IMR-90 (cell line): ENCODE measurements around the gene RALGPS1. TPM values are rescaled to one million over a fixed set of nuclear protein-coding genes. Genes with fewer than 3 reads are reported as not detected.
A peak's percentile ranks its signal among the peaks of the same experiment; 100 is the strongest.

Source experiments
- ATAC-seq: fragments of 200-7000 bp; cut with Tn5 transposase; 2 replicates; pipeline ENCODE4 v1.9.1; 2020; ENCODE audit warnings: low read depth, mild to moderate bottlenecking, moderate library complexity
- BruUV-seq: library from RNA; stranded (reverse); fragments of 400-500 nt; replicated peaks from 2 replicates; lab custom pipeline; 2021; lab: Mats Ljungman, UMichigan
- CTCF ChIA-PET: fragments of 300-600 bp; formaldehyde crosslinking; extraction: SDS; loops from one replicate; lab custom pipeline; 2021; ENCODE audit warnings: antibody characterized with exemption; lab: Yijun Ruan, JAX
- POLR2A ChIA-PET: fragments of 300-600 bp; sonication (Branson Sonifier 250); formaldehyde crosslinking; loops from one replicate; lab custom pipeline; 2022; ENCODE audit warnings: antibody characterized with exemption; ENCODE audit not compliant: unreplicated experiment; lab: Charles Lee
- DNase-seq: peaks from one replicate; pipeline ENCODE4 v3.0.0; 2013
- H2AFZ ChIP-seq: replicated peaks from 2 replicates; pipeline ENCODE3; 2013; ENCODE audit warnings: low read length, mild to moderate bottlenecking; ENCODE audit not compliant: poor library complexity
- H2AK5ac ChIP-seq: 2 replicates; pipeline ENCODE4 v1.6.1; 2013; ENCODE audit warnings: low read depth, low read length, inconsistent platforms
- H2AK9ac ChIP-seq: replicated peaks from 2 replicates; pipeline ENCODE3; 2013; ENCODE audit warnings: mild to moderate bottlenecking, low read depth, low read length, moderate library complexity; ENCODE audit not compliant: poor library complexity
- H2BK120ac ChIP-seq: 2 replicates; pipeline ENCODE4 v1.6.1; 2013; ENCODE audit warnings: low read depth, low read length, inconsistent platforms
- H2BK15ac ChIP-seq: 3 replicates; pipeline ENCODE4 v1.6.1; 2013; ENCODE audit warnings: low read depth, low read length, inconsistent platforms
- H2BK20ac ChIP-seq: 2 replicates; pipeline ENCODE4 v1.6.1; 2013; ENCODE audit warnings: low read depth, mild to moderate bottlenecking, inconsistent platforms, low read length, moderate library complexity
- H2BK5ac ChIP-seq: 2 replicates; pipeline ENCODE4 v1.6.1; 2013; ENCODE audit warnings: mild to moderate bottlenecking, low read depth, low read length, inconsistent platforms; ENCODE audit not compliant: poor library complexity, severe bottlenecking
- H3K14ac ChIP-seq: replicated peaks from 2 replicates; pipeline ENCODE4 v1.6.1; 2013; ENCODE audit warnings: low read depth, low read length, inconsistent platforms
- H3K18ac ChIP-seq: 2 replicates; pipeline ENCODE4 v1.6.1; 2013; ENCODE audit warnings: low read depth, low read length, control low read depth
- H3K23ac ChIP-seq: 2 replicates; pipeline ENCODE4 v1.6.1; 2013; ENCODE audit warnings: low read depth, low read length, inconsistent platforms
- H3K27ac ChIP-seq: 2 replicates; pipeline ENCODE4 v1.5.1; 2013; ENCODE audit warnings: mild to moderate bottlenecking, control low read depth, low read length; ENCODE audit not compliant: insufficient read depth
- H3K27me3 ChIP-seq: 2 replicates; pipeline ENCODE4 v1.6.1; 2013; ENCODE audit warnings: low read length; ENCODE audit not compliant: control insufficient read depth, insufficient read depth
- H3K36me3 ChIP-seq: 2 replicates; pipeline ENCODE4 v1.6.1; 2013; ENCODE audit warnings: low read length, mixed read lengths; ENCODE audit not compliant: control insufficient read depth, insufficient read depth
- H3K4ac ChIP-seq: 2 replicates; pipeline ENCODE4 v1.6.1; 2013; ENCODE audit warnings: low read depth, low read length, inconsistent platforms
- H3K4me1 ChIP-seq: 2 replicates; pipeline ENCODE4 v1.6.1; 2013; ENCODE audit warnings: low read length, mixed read lengths; ENCODE audit not compliant: control insufficient read depth, insufficient read depth
- H3K4me2 ChIP-seq: 2 replicates; pipeline ENCODE4 v1.6.1; 2013; ENCODE audit warnings: low read depth, mild to moderate bottlenecking, control low read depth, low read length, moderate library complexity
- H3K4me3 ChIP-seq: 2 replicates; pipeline ENCODE4 v1.5.1; 2013; ENCODE audit warnings: low read depth, mild to moderate bottlenecking, control low read depth, low read length, moderate library complexity; ENCODE audit not compliant: insufficient read depth
- H3K56ac ChIP-seq: 2 replicates; pipeline ENCODE4 v1.6.1; 2013; ENCODE audit warnings: low read length, inconsistent platforms; ENCODE audit not compliant: insufficient read depth; ENCODE audit errors: extremely low read depth
- H3K79me1 ChIP-seq, 2 experiments: 2 replicates each; pipeline ENCODE4 v1.6.1; 2013; ENCODE audit warnings: low read length in 2 of 2, inconsistent platforms in 1 of 2, low read depth in 1 of 2
- H3K9ac ChIP-seq: 2 replicates; pipeline ENCODE4 v1.6.1; 2013; ENCODE audit warnings: low read depth, low read length, control low read depth
- H3K9me1 ChIP-seq: 2 replicates; pipeline ENCODE4 v1.6.1; 2013; ENCODE audit warnings: low read length, inconsistent platforms; ENCODE audit not compliant: insufficient read depth
- H3K9me3 ChIP-seq: 2 replicates; pipeline ENCODE4 v1.6.1; 2013; ENCODE audit warnings: low read length; ENCODE audit not compliant: control insufficient read depth, insufficient read depth
- H4K20me1 ChIP-seq: 2 replicates; pipeline ENCODE4 v1.6.1; 2013; ENCODE audit warnings: low read length, inconsistent platforms; ENCODE audit not compliant: insufficient read depth
- H4K5ac ChIP-seq: 2 replicates; pipeline ENCODE4 v1.6.1; 2013; ENCODE audit warnings: mild to moderate bottlenecking, low read depth, low read length, control low read depth
- H4K8ac ChIP-seq, 2 experiments: 2 replicates each; pipeline ENCODE4 v1.6.1; 2013; ENCODE audit warnings: low read depth in 2 of 2, low read length in 2 of 2, control low read depth in 1 of 2, inconsistent platforms in 1 of 2
- H4K91ac ChIP-seq: 2 replicates; pipeline ENCODE4 v1.6.1; 2013; ENCODE audit warnings: low read depth, low read length, inconsistent platforms; ENCODE audit not compliant: insufficient read depth
- BHLHE40 ChIP-seq: fragments of 150-350 bp; IDR thresholded peaks from 2 replicates; pipeline ENCODE4 v1.6.1; 2016; ENCODE audit warnings: mild to moderate bottlenecking, low read depth, low read length
- CEBPB ChIP-seq: IDR thresholded peaks from 2 replicates; pipeline ENCODE4 v1.6.1; 2012; ENCODE audit warnings: low read depth, low read length, improper control_type of control experiment
- CHD1 ChIP-seq: IDR thresholded peaks from 2 replicates; pipeline ENCODE4 v1.6.1; 2012; ENCODE audit warnings: low read depth, low read length, improper control_type of control experiment
- FOS ChIP-seq: fragments of 150-350 bp; IDR thresholded peaks from 2 replicates; pipeline ENCODE4 v1.6.1; 2016; ENCODE audit warnings: low read depth, low read length
- MAFK ChIP-seq: IDR thresholded peaks from 2 replicates; pipeline ENCODE4 v1.6.1; 2012; ENCODE audit warnings: low read depth, low read length, improper control_type of control experiment
- MAZ ChIP-seq: IDR thresholded peaks from 2 replicates; pipeline ENCODE4 v1.6.1; 2012; ENCODE audit warnings: low read depth, mild to moderate bottlenecking, low read length, improper control_type of control experiment, moderate library complexity, borderline replicate concordance
- MXI1 ChIP-seq: IDR thresholded peaks from 2 replicates; pipeline ENCODE4 v1.6.1; 2012; ENCODE audit warnings: low read depth, mild to moderate bottlenecking, low read length, moderate library complexity, borderline replicate concordance
- POLR2A ChIP-seq: IDR thresholded peaks from 2 replicates; pipeline ENCODE4 v1.6.1; 2012; ENCODE audit warnings: mild to moderate bottlenecking, low read depth, low read length
- RAD21 ChIP-seq: IDR thresholded peaks from 2 replicates; pipeline ENCODE4 v1.6.1; 2012; ENCODE audit warnings: low read length, improper control_type of control experiment
- RCOR1 ChIP-seq: IDR thresholded peaks from 2 replicates; pipeline ENCODE4 v1.6.1; 2012; ENCODE audit warnings: mild to moderate bottlenecking, low read length, improper control_type of control experiment; ENCODE audit not compliant: insufficient replicate concordance
- RFX5 ChIP-seq: IDR thresholded peaks from 2 replicates; pipeline ENCODE4 v1.8.0; 2012; ENCODE audit warnings: low read depth, mild to moderate bottlenecking, low read length, moderate library complexity
- SMC3 ChIP-seq: fragments of 150-350 bp; IDR thresholded peaks from 2 replicates; pipeline ENCODE4 v1.6.1; 2016; ENCODE audit warnings: low read depth, mild to moderate bottlenecking, antibody characterized with exemption, low read length, moderate library complexity
- WGBS, 2 experiments: methylation state at CpG; one replicate each; pipeline versions ENCODE4 v1.1.5 to v1.1.7; 2013; ENCODE audit warnings: missing lambda C conversion rate in 2 of 2; ENCODE audit not compliant: insufficient read length in 1 of 2; ENCODE audit errors: extremely low coverage in 2 of 2; 5-methylcytosine and 5-hydroxymethylcytosine counted together
- dilution Hi-C: fragments of 300-500 bp; cut with HindIII; formaldehyde crosslinking; loops from one replicate; pipeline ENCODE4 v1.14.3; 2018; ENCODE audit warnings: low sequenced_read_pairs; ENCODE audit not compliant: unreplicated experiment
- in situ Hi-C: fragments of 300-500 bp; cut with MboI; formaldehyde crosslinking; loops from 3 replicates; pipeline ENCODE4 v1.14.3; 2019; ENCODE audit warnings: low sequenced_read_pairs, inconsistent platforms, mixed read lengths
- intact Hi-C: fragments of 100-400 bp; cut with micrococcal nuclease; formaldehyde crosslinking; loops from 2 replicates; pipeline ENCODE4 v1.10.0; 2022
- polyA plus RNA-seq, 3 experiments: library from polyadenylated mRNA; depleted of rRNA; stranded (reverse); fragments of >200 nt; gene quantifications; 2 replicates each; pipeline ENCODE4 v1.2.3, GENCODE V29; 2012; ENCODE audit warnings: low replicate concordance in 1 of 3
- total RNA-seq: library from RNA; depleted of rRNA; stranded (reverse); fragments of >200 nt; gene quantifications from 2 replicates; pipeline ENCODE4 v1.2.3, GENCODE V29; 2012
- TF ChIP-seq, protein P1 (sequence below): conservative IDR thresholded peaks from 2 replicates; pipeline ENCODE4 v1.5.1; 2012; ENCODE audit warnings: mild to moderate bottlenecking, low read depth, low read length, improper control_type of control experiment

The RALGPS1 gene
- total and polyA plus RNA-seq, 2 of the 4 experiments (the other 2 are of a cell fraction): 0.90 to 2.8 TPM

DNA sequence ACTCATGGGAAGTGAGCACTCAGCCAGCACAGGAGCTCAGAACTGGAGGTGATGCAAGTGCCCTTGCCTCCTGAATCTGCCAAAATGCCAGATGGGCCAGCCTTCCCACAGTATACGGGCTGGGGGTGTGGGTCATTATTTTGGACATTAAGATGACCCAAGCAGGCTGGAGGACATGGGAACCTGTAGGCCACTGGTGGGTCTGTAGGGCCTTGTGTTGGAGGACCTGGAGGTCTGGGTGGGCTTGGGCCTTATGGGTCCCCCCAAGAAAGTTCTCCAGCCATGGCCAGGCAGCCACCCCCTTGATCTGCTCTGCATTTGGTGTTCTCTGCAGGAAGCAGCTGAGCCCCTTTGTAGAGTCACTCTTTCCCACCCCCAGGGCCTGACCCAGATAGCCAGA lies 278.9 kb downstream of the RALGPS1 start:
- no peak overlapping the region for H3K18ac ChIP-seq
- H4K20me1 ChIP-seq: no peaks in the 10 kb centered on the region
- H3K27ac ChIP-seq: no peak overlapping the region
- dilution Hi-C loops (no loop called here), intact Hi-C loops (no loop called here), in situ Hi-C loops (loop anchor here (10.0 kb wide), 1 partner anchor 229 kb away; no protein-coding TSS in a partner anchor)
- BruUV-seq: no TSS peak
- H3K9me1 ChIP-seq: peaks cover 17% of the 10 kb centered on the region; the same call in 1 of the 2 replicates
- H3K4ac ChIP-seq: no peak overlapping the region
- H3K56ac ChIP-seq: no peak overlapping the region
- H2AK5ac ChIP-seq: peak overlapping the region; percentile 40; the same call in 1 of the 2 replicates
- H2BK120ac ChIP-seq: no peak overlapping the region
- no peak overlapping the region for H3K4me3 ChIP-seq
- H3K4me1 ChIP-seq: peaks cover 16% of the 10 kb centered on the region; the same call in 1 of the 2 replicates
- no peak overlapping the region for H4K91ac ChIP-seq
- H2BK15ac ChIP-seq: no peak overlapping the region
- no peaks in the 10 kb centered on the region for H3K79me1 ChIP-seq
- WGBS, 2 experiments: no CpG with 5 or more reads among the region's 1 CpG
- no peak overlapping the region for H3K9ac ChIP-seq
- ChIA-PET POLR2A (interaction anchor here (0.5 kb wide), 1 partner anchor 105 kb away, joined by 3 read pairs; no protein-coding TSS in a partner anchor), CTCF (no interaction called here)
- TF ChIP-seq CHD1 (no peak), CEBPB (no peak), MXI1 (no peak), RFX5 (no peak), RCOR1 (no peak), FOS (no peak), RAD21 (no peak), POLR2A (no peak), MAFK (no peak), MAZ (no peak), BHLHE40 (no peak), SMC3 (no peak)
- TF ChIP-seq, protein P1, sequence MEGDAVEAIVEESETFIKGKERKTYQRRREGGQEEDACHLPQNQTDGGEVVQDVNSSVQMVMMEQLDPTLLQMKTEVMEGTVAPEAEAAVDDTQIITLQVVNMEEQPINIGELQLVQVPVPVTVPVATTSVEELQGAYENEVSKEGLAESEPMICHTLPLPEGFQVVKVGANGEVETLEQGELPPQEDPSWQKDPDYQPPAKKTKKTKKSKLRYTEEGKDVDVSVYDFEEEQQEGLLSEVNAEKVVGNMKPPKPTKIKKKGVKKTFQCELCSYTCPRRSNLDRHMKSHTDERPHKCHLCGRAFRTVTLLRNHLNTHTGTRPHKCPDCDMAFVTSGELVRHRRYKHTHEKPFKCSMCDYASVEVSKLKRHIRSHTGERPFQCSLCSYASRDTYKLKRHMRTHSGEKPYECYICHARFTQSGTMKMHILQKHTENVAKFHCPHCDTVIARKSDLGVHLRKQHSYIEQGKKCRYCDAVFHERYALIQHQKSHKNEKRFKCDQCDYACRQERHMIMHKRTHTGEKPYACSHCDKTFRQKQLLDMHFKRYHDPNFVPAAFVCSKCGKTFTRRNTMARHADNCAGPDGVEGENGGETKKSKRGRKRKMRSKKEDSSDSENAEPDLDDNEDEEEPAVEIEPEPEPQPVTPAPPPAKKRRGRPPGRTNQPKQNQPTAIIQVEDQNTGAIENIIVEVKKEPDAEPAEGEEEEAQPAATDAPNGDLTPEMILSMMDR: no peak
- H2AFZ ChIP-seq: no peak overlapping the region
- no peak overlapping the region for H2BK20ac ChIP-seq
- H4K5ac ChIP-seq: no peak overlapping the region
- no peak overlapping the region for H3K14ac ChIP-seq
- no peaks in the 10 kb centered on the region for H3K36me3 ChIP-seq
- no peaks in the 10 kb centered on the region for H3K9me3 ChIP-seq
- H3K4me2 ChIP-seq: no peak overlapping the region
- no peak overlapping the region for H2AK9ac ChIP-seq
- no peak overlapping the region for H2BK5ac ChIP-seq
- H3K27me3 ChIP-seq: no peaks in the 10 kb centered on the region
- no peak overlapping the region for H4K8ac ChIP-seq
- DNase-seq (no peak), ATAC-seq (no peak)
- no peak overlapping the region for H3K23ac ChIP-seq
